H1 (cell line): ENCODE measurements around the gene RNASE2. TPM values are rescaled to one million over a fixed set of nuclear protein-coding genes. Genes with fewer than 3 reads are reported as not detected.

Experiments
- CTCF ChIA-PET: fragments of 300-600 bp; sonication (Branson Sonifier 250); formaldehyde crosslinking; loops from one replicate; lab custom pipeline; 2021; ENCODE audit not compliant: partially characterized antibody; lab: Charles Lee
- POLR2A ChIA-PET: fragments of 300-600 bp; sonication (Branson Sonifier 250); formaldehyde crosslinking; loops from one replicate; lab custom pipeline; 2021; ENCODE audit warnings: inconsistent platforms; ENCODE audit not compliant: partially characterized antibody; lab: Charles Lee
- DNase-seq, 2 experiments: peaks; one replicate each; pipeline versions ENCODE4 v3.0.0 to v3.0.0-alpha.2; 2010 to 2022; ENCODE audit warnings: low spot score in 2 of 2, low read depth in 1 of 2, mixed read lengths in 1 of 2
- FAIRE-seq: peaks from 2 replicates; lab custom pipeline; 2011; peaks lifted over from hg19 to GRCh38; lab: Jason Lieb, UNC
- H2AFZ ChIP-seq: 2 replicates; pipeline ENCODE4 v1.8.1; 2012; ENCODE audit warnings: low read length, inconsistent platforms
- H2AK5ac ChIP-seq: 2 replicates; pipeline ENCODE4 v1.6.1; 2013; ENCODE audit warnings: low read depth, low read length
- H2BK120ac ChIP-seq: replicated peaks from 2 replicates; pipeline ENCODE3; 2013; ENCODE audit warnings: low read depth, low read length, inconsistent platforms
- H2BK12ac ChIP-seq: 2 replicates; pipeline ENCODE4 v1.6.1; 2013; ENCODE audit warnings: low read depth, low read length
- H2BK15ac ChIP-seq: 2 replicates; pipeline ENCODE4 v1.6.1; 2013; ENCODE audit warnings: low read length
- H2BK20ac ChIP-seq: 2 replicates; pipeline ENCODE4 v1.6.1; 2013; ENCODE audit warnings: low read length
- H2BK5ac ChIP-seq: 2 replicates; pipeline ENCODE4 v1.6.1; 2013; ENCODE audit warnings: low read depth, low read length
- H3K14ac ChIP-seq: 2 replicates; pipeline ENCODE4 v1.6.1; 2013; ENCODE audit warnings: inconsistent platforms; ENCODE audit not compliant: insufficient read length
- H3K18ac ChIP-seq: 2 replicates; pipeline ENCODE4 v1.6.1; 2013; ENCODE audit warnings: low read length; ENCODE audit errors: extremely low read depth
- H3K23ac ChIP-seq: 2 replicates; pipeline ENCODE4 v1.6.1; 2013; ENCODE audit warnings: inconsistent platforms; ENCODE audit not compliant: insufficient read length
- H3K23me2 ChIP-seq: 2 replicates; pipeline ENCODE4 v1.6.1; 2013; ENCODE audit warnings: low read depth, low read length
- H3K27ac ChIP-seq: 2 replicates; pipeline ENCODE4 v1.6.1; 2011; ENCODE audit warnings: low read depth, low read length, inconsistent platforms
- H3K27me3 ChIP-seq, 4 experiments: replicated peaks in 1 of 4; 1 replicate in 1 of 4; 2 replicates in 3 of 4; pipeline versions ENCODE4 v1.6.1 to v1.8.1; 2011 to 2013; ENCODE audit warnings: low read length in 3 of 4, mild to moderate bottlenecking in 3 of 4, inconsistent platforms in 2 of 4, mixed read lengths in 2 of 4, moderate library complexity in 1 of 4; ENCODE audit not compliant: control insufficient read depth in 3 of 4, insufficient read depth in 3 of 4; ENCODE audit errors: extremely low read depth in 1 of 4
- H3K36me3 ChIP-seq, 4 experiments: 2 replicates each; pipeline versions ENCODE4 v1.6.1 to v1.8.1; 2011 to 2013; ENCODE audit warnings: mild to moderate bottlenecking in 4 of 4, low read length in 3 of 4, moderate library complexity in 2 of 4, control low read depth in 1 of 4, inconsistent platforms in 1 of 4; ENCODE audit not compliant: insufficient read depth in 4 of 4, control insufficient read depth in 2 of 4
- H3K4ac ChIP-seq: replicated peaks from 2 replicates; pipeline ENCODE3; 2013; ENCODE audit warnings: low read length, low read depth, mixed read lengths, inconsistent platforms; ENCODE audit not compliant: insufficient read length
- H3K4me1 ChIP-seq, 4 experiments: replicated peaks in 1 of 4; 1 replicate in 1 of 4; 2 replicates in 3 of 4; pipeline versions ENCODE4 v1.6.1 to v1.8.1; 2011 to 2013; ENCODE audit warnings: low read length in 3 of 4, inconsistent platforms in 2 of 4, mixed read lengths in 1 of 4; ENCODE audit not compliant: insufficient read depth in 4 of 4, control insufficient read depth in 3 of 4
- H3K4me2 ChIP-seq, 2 experiments: 2 replicates each; pipeline versions ENCODE4 v1.6.1 to v1.8.1; 2011 to 2013; ENCODE audit warnings: low read depth in 2 of 2, low read length in 2 of 2, control low read depth in 1 of 2, inconsistent platforms in 1 of 2, mild to moderate bottlenecking in 1 of 2; ENCODE audit not compliant: insufficient read depth in 1 of 2
- H3K4me3 ChIP-seq, 4 experiments: fragments of 200-600, 300-600 bp in 1 of 4; sonication (generic), shearing (Covaris generic), sonication (Bioruptor Twin) in 1 of 4; 2 replicates each; pipeline versions ENCODE4 v1.5.1 to v1.8.1; 2011 to 2016; ENCODE audit warnings: low read length in 4 of 4, low read depth in 3 of 4, control low read depth in 2 of 4, inconsistent platforms in 2 of 4, mild to moderate bottlenecking in 2 of 4, mixed read lengths in 1 of 4, moderate library complexity in 1 of 4; ENCODE audit not compliant: insufficient read depth in 2 of 4; ENCODE audit errors: extremely low read depth in 1 of 4
- H3K56ac ChIP-seq: replicated peaks from 2 replicates; pipeline ENCODE3; 2013; ENCODE audit warnings: low read depth, mild to moderate bottlenecking, mixed read lengths, low read length, inconsistent platforms; ENCODE audit not compliant: insufficient read length
- H3K79me1 ChIP-seq: 2 replicates; pipeline ENCODE4 v1.6.1; 2013; ENCODE audit warnings: low read depth, low read length, control low read depth
- H3K79me2 ChIP-seq, 2 experiments: 2 replicates each; pipeline versions ENCODE4 v1.6.1 to v1.8.1; 2012 to 2013; ENCODE audit warnings: low read length in 2 of 2, mild to moderate bottlenecking in 2 of 2, inconsistent platforms in 1 of 2; ENCODE audit not compliant: insufficient read depth in 2 of 2, control insufficient read depth in 1 of 2
- H3K9ac ChIP-seq, 4 experiments: replicated peaks in 1 of 4; 1 replicate in 1 of 4; 2 replicates in 3 of 4; pipeline versions ENCODE4 v1.6.1 to v1.8.1; 2011 to 2013; ENCODE audit warnings: low read depth in 3 of 4, low read length in 3 of 4, control low read depth in 2 of 4, mild to moderate bottlenecking in 2 of 4, moderate library complexity in 2 of 4, inconsistent platforms in 1 of 4; ENCODE audit errors: extremely low read depth in 1 of 4
- H3K9me3 ChIP-seq, 2 experiments: 2 replicates each; pipeline versions ENCODE4 v1.6.1 to v1.8.1; 2012 to 2013; ENCODE audit warnings: mild to moderate bottlenecking in 2 of 2, moderate library complexity in 2 of 2, control low read depth in 1 of 2, inconsistent platforms in 1 of 2, low read depth in 1 of 2, low read length in 1 of 2, mixed read lengths in 1 of 2; ENCODE audit not compliant: insufficient read depth in 2 of 2
- H4K20me1 ChIP-seq, 2 experiments: replicated peaks in 1 of 2; 2 replicates each; pipeline versions ENCODE3 to v1.8.1; 2011 to 2013; ENCODE audit warnings: inconsistent platforms in 2 of 2, low read length in 2 of 2, mild to moderate bottlenecking in 1 of 2; ENCODE audit not compliant: insufficient read depth in 2 of 2, control insufficient read depth in 1 of 2
- H4K5ac ChIP-seq: 2 replicates; pipeline ENCODE4 v1.6.1; 2013; ENCODE audit warnings: low read length, low read depth, mixed read lengths, inconsistent platforms; ENCODE audit not compliant: insufficient read length
- H4K8ac ChIP-seq: 2 replicates; pipeline ENCODE4 v1.8.0; 2013; ENCODE audit warnings: mild to moderate bottlenecking, moderate library complexity, low read length, inconsistent platforms; ENCODE audit not compliant: insufficient read depth; ENCODE audit errors: extremely low read depth
- H4K91ac ChIP-seq: replicated peaks from 2 replicates; pipeline ENCODE3; 2013; ENCODE audit warnings: low read length, mixed read lengths, inconsistent platforms; ENCODE audit not compliant: insufficient read length
- CTCF ChIP-seq, 3 experiments: IDR thresholded peaks; 1 replicate in 2 of 3; 2 replicates in 1 of 3; pipeline versions ENCODE4 v1.5.1 to v1.6.1; 2011; ENCODE audit warnings: low read length in 3 of 3, mild to moderate bottlenecking in 3 of 3, inconsistent platforms in 2 of 3, low read depth in 1 of 3, moderate library complexity in 1 of 3; ENCODE audit not compliant: insufficient read depth in 1 of 3; ENCODE audit errors: control extremely low read depth in 1 of 3
- EZH2 ChIP-seq: fragments of 200-600 bp; sonication (generic); IDR thresholded peaks from 2 replicates; pipeline ENCODE4 v1.7.1; 2012; ENCODE audit warnings: low read depth, mild to moderate bottlenecking, moderate library complexity, low read length, inconsistent platforms; ENCODE audit not compliant: severe bottlenecking
- HDAC2 ChIP-seq, 2 experiments: fragments of 300-600 bp in 1 of 2; sonication (generic) in 1 of 2; IDR thresholded peaks; 2 replicates each; pipeline ENCODE4 v1.6.1; 2011 to 2012; ENCODE audit warnings: low read depth in 2 of 2, low read length in 2 of 2, mild to moderate bottlenecking in 2 of 2, moderate library complexity in 2 of 2, borderline replicate concordance in 1 of 2, inconsistent platforms in 1 of 2
- HDAC6 ChIP-seq: IDR thresholded peaks from one replicate; pipeline ENCODE4 v1.7.1; 2012; ENCODE audit warnings: low read depth, mild to moderate bottlenecking, inconsistent platforms, low read length, moderate library complexity
- RAD21 ChIP-seq, 2 experiments: IDR thresholded peaks in 1 of 2; conservative IDR thresholded peaks in 1 of 2; 2 replicates each; pipeline ENCODE4 v1.6.1; 2011; ENCODE audit warnings: low read depth in 2 of 2, low read length in 2 of 2, improper control_type of control experiment in 1 of 2, inconsistent platforms in 1 of 2, mild to moderate bottlenecking in 1 of 2, moderate library complexity in 1 of 2
- TBP ChIP-seq: IDR thresholded peaks from 2 replicates; pipeline ENCODE4 v1.6.1; 2011; ENCODE audit warnings: low read depth, low read length, improper control_type of control experiment
- WGBS, 2 experiments: shearing (Covaris generic) in 1 of 2; methylation state at CpG; one replicate each; pipeline versions ENCODE4 v1.1.6 to v1.1.7; 2013 to 2015; ENCODE audit warnings: low lambda C conversion rate in 2 of 2, mixed read lengths in 2 of 2, inconsistent platforms in 1 of 2, low coverage in 1 of 2, missing lambda C conversion rate in 1 of 2; ENCODE audit not compliant: insufficient replicate concordance in 2 of 2, insufficient coverage in 1 of 2, insufficient read length in 1 of 2; ENCODE audit errors: extremely low coverage in 1 of 2, missing lambda C conversion rate in 1 of 2; 5-methylcytosine and 5-hydroxymethylcytosine counted together
- polyA plus RNA-seq, 7 experiments: library from polyadenylated mRNA; depleted of rRNA in 3 of 7; stranded (reverse) in 5 of 7; unstranded in 2 of 7; fragments of >200 nt in 5 of 7; fragments of 200-250 nt in 2 of 7; gene quantifications; 1 replicate in 5 of 7; 2 replicates in 1 of 7; 4 replicates in 1 of 7; pipeline versions ENCODE4 v1.2.1 to v1.2.3, GENCODE V29; 2011 to 2013; ENCODE audit warnings: missing spikeins in 2 of 7, mixed read lengths in 2 of 7
- total RNA-seq: library from RNA; stranded (reverse); fragmentation: NEBNext Ultra II Directional; extraction: Animal tissue kit (Norgen Biotek cat#: 25700); gene quantifications from 2 replicates; pipeline ENCODE4 v1.2.1, GENCODE V29; 2021

Gene RNASE2
- total and polyA plus RNA-seq, 2 of the 8 experiments (the other 6 are each of a cell fraction or from before 2014, with no cell fraction given), result not detected

DNA sequence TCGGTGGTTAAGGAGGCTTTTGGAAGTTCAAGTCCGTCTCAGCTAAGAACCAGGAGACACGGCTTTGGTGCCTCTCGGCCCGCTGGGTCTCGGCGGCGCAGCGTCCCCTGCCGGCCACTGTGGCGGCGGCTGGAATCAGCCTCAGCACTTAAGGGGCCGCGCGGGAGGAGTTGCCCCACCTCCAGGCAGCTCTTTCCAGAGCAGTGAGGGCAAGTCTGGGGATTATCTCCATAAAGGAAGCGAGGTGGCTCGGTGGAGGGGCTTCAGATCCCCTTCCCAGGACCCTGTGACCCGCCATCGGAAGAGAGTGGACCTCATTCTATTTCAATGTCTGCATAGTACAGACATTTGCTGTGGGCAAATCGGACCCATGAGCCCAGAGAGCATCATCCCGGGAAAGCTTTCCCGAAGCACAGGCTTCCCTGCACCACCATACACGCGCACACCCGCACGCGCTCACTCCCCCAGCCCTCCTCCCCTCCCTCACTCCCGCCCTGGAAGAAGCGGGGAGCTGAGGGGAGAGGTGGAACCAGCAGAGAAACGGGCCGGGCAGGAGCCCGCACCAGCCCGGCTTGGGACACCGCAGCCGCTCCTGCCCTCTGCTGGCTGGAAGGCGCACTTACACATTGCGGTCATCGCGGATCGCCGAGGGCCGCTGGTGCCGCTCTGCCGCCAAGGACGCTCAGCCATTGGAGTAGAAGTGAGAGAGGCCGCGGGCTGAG, 15.9 kb downstream of the RNASE2 start:
- POLR2A ChIA-PET, result interaction anchor here (0.7 to 2.1 kb wide), 14 partner anchors 9 to 288 kb away, joined by 3 to 9 read pairs (median 4); partner anchors contain the start of gene ARHGEF40
- Histone ChIP-seq H2BK15ac (peak overlapping the region; percentile 88; the same call in 1 of the 2 replicates), H3K27ac (peak overlapping the region; percentile 39; the same call in 1 of the 2 replicates), H3K4ac (no peak overlapping the region), H2AK5ac (no peak overlapping the region), H4K91ac (peak overlapping the region; percentile 31), H2BK12ac (peak overlapping the region; percentile 29; the same call in 1 of the 2 replicates), H3K14ac (no peak overlapping the region), H3K9me3 (no peaks in the 10 kb centered on the region), H3K4me1 (peaks cover 0 to 2% (median under 1%) of the 10 kb centered on the region in 4 experiments; a peak in 2 of 7 replicates), H4K20me1 (no peaks in the 10 kb centered on the region), H2AFZ (peak overlapping the region; percentile 96), H3K27me3 (peaks cover 0 to 3% (median 1%) of the 10 kb centered on the region in 4 experiments; a peak in 2 of 7 replicates), H2BK20ac (no peak overlapping the region), H3K4me3 (peak overlapping the region; percentile 47 to 88 (median 75)), H3K56ac (peak overlapping the region; percentile 73), H3K36me3 (no peaks in the 10 kb centered on the region), H2BK120ac (no peak overlapping the region), H3K23ac (no peak overlapping the region), H2BK5ac (peak overlapping the region; percentile 81), H3K79me2 (no peaks in the 10 kb centered on the region), H3K79me1 (no peaks in the 10 kb centered on the region), H3K9ac (peak overlapping the region in 3 of 4 experiments; percentile 47 to 65 (median 65); a peak in 5 of 7 replicates), H3K23me2 (peaks cover 4% of the 10 kb centered on the region; the same call in 1 of the 2 replicates), H4K8ac (peak overlapping the region; percentile 86; the same call in 1 of the 2 replicates), H3K18ac (peak overlapping the region; percentile 93), H4K5ac (peak overlapping the region; percentile 38), H3K4me2 (peak overlapping the region; percentile 44 to 83)
- FAIRE-seq (peak; percentile 60), DNase-seq (peak; percentile 82 to 94)
- 2% methylated on average over 33 of the region's 47 CpGs; no CpG with 5 or more reads in 1 of the 2 experiments for whole genome bisulfite sequencing, 2 experiments
- CTCF ChIA-PET, result interaction anchor here (0.5 to 4.0 kb wide), 60 partner anchors 10 to 1895 kb away, joined by 3 to 42 read pairs (median 4); partner anchors contain the start of genes ARHGEF40 and METTL17
- TF ChIP-seq HDAC2 (IDR thresholded peaks at IDR 0.05; ENCODE audit: borderline replicate concordance in 1 of 2, low read depth in 2 of 2, low read length in 2 of 2), result 0 out of 4 replicates have a peak, but pooled peaks of 1 of the 2 experiments have one; percentile 70
- no peak for TF ChIP-seq HDAC6
- no peak; the same call in 1 of the 2 replicates for TF ChIP-seq TBP
- peak; percentile 76 to 81 for TF ChIP-seq RAD21 (IDR thresholded peaks at IDR 0.05 in 1 of 2, conservative IDR thresholded peaks at IDR 0.05 in 1 of 2; ENCODE audit: low read depth in 2 of 2, low read length in 2 of 2)
- TF ChIP-seq EZH2, result peak; percentile 36
- TF ChIP-seq CTCF (IDR thresholded peaks at IDR 0.05; ENCODE audit: control extremely low read depth in 1 of 3, insufficient read depth in 1 of 3, low read depth in 1 of 3, low read length in 3 of 3), result peak; percentile 95 to 98 (median 96)
